Activated CD8-positive, alpha-beta memory T cell treated with anti-CD3 and anti-CD28 coated beads, Interleukin-2, amount 50 U/mL, for 24 hours (primary cell): ENCODE results near the gene RFX5.

Experiments used
- DNase-seq: peaks from one replicate; pipeline ENCODE4 v3.0.0-alpha.2; 2020; ENCODE audit errors: extremely low read depth

The RFX5 gene

GRCh38 chr1:151325231-151325630 lies 21.8 kb downstream of the RFX5 start:
- no peak for DNase-seq

DNA sequence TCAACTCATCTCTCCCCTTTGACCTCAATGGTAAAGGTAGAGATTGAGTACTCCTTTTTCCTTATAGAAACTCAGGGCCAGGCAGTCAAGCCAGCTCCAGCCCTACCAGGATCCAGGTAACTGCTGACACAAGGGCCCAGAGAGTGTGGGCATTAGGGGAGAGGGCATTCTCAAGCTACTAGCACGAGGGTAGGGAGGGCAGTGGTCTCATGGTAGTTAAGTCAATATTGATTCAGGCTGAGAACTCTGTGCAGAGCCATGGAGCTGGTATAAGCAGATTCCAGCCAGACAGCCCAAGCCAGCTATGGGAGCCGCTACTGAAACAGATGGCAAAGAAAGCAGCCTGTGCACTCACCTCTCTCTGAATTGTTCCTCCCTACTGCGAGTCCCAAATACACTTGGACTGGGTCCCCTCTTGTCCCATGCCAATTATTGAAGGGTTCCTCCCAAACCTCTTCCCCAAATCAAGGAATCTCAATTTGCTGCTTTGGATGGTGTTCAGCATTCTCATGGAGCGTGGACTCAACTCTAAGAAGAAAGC lies 22.6 kb downstream of the RFX5 start:
- DNase-seq: no peak

DNA sequence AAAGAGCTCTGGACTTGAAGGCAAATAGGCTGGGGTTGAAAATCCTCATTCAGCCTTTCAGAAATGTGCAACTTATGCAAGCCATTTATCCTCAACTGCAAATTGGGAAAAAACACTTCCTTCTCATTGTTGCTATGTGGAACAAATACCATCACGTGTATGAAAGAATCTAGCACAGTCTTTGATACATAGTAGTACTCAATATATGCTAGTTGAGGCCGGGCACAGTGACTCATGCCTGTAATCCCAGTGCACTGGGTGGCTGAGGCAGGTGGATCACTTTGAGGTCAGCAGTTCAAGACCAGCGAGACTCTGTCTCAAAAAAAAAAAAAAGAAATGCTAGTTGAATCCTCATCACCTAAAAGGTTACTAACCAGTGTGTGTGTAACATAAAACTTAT lies 28.1 kb downstream of the RFX5 start:
- DNase-seq: no peak

- no peak for DNase-seq
Observed at GRCh38 chr1:151315565-151316235, 31.4 kb downstream of the RFX5 start.

DNA sequence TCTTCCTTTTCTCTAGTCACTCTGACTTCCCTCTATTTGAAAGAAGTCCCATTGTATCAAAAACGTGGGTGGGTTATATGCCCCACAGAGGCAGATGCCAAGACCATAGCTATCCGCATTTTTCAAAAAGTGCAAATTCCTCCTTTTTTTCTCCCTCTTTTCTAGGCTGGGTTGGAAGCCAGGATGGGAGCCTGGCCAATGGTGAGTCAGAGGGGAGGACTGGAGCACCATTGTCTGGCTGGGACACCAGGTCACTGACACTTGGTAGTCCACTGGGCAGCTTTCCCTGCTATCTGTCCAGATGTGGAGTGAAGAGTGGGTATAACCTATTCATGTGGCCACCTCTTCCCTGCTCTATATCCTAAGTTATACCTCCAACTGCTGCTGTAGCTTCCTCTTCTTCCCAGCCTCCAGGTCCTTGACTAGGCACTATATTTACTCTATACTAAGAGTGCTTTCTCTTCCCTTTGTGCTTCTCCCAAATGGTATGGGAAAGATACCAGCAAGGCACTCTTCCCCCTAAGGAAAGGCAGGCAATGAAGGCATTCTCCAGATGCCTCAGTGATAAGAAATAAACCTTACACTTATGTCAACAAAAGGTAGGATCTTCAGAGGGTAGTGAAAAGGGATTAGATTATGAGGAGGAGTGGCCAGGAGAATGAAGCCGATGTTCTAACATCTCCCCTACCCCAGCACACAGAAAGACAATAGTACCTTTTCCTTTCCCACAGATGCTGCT lies 32.7 kb downstream of the RFX5 start:
- DNase-seq: no peak

DNA sequence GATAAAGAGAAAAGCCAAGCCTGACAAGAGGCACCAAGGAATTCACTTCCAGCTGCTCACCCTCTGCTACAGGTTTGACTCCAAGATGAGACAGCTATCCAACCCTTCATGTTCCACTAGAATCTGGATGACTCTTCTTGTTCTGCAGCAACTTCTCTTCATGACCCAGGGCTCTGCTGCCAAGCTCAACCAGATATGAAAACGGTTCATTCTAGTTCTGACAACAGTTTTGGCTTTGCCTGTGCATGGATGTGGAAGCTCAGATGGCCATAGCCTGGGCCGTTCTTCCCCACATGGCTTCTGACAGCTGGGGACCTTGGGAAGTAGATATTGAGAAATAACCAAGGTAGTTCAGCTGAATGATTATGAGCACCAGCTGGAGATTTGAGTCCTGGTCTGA lies 33.6 kb downstream of the RFX5 start:
- no peak for DNase-seq

- no peak for DNase-seq
Observed at GRCh38 chr1:151312826-151313225, 34.2 kb downstream of the RFX5 start.

DNA sequence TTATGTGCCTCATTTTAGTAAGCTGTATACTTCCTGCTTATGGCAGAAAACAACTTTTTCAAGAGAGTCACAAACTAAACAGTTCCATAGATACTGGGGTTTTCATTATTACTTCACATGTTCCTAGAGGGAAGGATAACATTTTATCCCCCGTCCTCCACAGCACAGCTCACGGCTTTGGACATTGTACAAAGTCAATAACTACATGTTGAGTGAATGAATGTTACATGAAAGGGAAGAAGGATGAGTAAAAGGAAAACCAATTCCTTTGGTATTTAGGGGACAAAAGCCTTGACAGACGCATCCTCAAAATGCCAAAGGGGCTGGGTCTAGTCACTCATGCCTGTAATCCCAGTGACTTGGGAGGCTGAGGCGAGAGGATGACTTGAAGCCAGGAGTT lies 34.6 kb downstream of the RFX5 start:
- no peak for DNase-seq

GRCh38 chr1:151311589-151312331 lies 35.3 kb downstream of the RFX5 start:
- peak; percentile 77 for DNase-seq

- DNase-seq: no peak
Observed at GRCh38 chr1:151311011-151311410, 36.0 kb downstream of the RFX5 start.

DNA sequence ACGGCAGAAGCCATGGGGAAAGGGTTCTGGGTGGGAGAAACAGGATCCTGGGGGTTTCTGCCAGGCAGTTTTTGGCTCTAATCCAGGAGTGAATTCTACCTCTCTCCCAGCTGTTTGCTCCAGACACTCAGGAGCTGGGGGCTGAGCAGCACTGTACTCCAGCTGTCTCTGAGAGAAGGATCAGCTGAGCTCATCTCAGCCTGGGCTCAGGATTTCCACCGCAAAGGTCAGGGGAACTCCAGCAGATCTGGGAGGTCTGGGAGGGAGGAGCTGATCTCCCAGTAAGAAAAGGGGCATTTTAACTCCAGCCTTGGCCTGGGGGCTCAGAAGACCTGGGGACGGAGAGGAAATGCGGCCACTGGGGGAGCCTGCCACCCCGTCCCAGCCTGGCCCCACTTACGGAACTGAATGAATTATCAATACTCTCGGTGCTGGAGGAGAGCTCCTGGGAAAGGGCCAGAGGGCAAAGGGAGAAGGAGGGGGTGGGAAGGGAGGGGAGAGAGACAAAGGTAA lies 37.2 kb downstream of the RFX5 start:
- DNase-seq: no peak

DNA sequence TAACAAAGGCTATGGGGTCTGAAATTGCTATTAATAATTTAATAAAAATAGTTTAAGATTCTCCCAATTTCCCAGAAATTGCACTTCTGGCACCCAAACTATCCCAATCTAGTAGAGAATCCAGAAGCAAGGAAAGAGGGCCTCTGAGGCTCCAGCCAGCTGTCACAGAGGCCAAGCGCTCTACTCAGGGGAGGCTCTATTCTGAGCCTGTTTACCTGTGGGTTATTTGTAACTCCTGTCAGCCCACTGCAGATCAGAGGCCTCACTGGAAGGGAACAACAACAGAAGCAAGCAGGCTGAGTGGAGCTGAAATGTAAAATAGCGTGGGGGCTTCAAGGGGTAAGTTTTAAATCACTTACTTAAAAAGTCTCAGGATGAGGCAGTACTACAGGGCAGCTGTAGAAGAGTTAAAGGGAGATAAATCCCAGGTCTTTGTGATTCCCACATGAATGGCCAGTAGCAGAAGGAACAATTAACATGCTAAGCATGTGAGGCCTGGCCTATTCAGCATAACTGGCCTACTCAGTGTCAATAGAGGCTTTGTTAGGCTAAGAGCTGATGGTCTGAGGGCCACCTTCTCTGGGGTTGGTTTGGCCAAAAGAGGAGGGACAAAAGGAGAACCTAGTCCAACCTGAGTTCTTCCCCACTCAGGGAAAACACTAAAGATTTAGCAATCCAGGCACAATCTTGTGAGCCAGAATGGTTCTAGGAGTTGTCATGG lies 52.1 kb downstream of the RFX5 start:
- no peak for DNase-seq

DNA sequence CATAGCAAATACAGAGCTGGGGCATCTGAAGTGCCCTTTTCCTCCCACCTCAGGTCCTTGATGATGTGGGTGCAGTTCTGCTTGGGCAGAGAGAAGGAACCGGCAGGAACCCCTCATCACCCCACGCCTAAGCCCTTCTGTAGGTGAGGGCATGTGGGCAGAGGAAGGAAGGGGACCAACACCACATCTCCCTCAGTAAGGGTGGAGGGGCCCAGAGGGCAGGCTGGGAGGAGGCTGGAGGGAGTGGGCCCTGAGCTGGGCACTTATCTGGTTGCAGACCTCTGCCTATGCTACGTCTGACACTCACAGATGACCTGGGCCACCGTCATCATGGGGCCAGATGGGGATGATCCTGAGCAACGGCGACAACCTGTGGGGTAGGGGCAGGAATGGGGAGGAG lies 54.0 kb downstream of the RFX5 start:
- no peak for DNase-seq

DNA sequence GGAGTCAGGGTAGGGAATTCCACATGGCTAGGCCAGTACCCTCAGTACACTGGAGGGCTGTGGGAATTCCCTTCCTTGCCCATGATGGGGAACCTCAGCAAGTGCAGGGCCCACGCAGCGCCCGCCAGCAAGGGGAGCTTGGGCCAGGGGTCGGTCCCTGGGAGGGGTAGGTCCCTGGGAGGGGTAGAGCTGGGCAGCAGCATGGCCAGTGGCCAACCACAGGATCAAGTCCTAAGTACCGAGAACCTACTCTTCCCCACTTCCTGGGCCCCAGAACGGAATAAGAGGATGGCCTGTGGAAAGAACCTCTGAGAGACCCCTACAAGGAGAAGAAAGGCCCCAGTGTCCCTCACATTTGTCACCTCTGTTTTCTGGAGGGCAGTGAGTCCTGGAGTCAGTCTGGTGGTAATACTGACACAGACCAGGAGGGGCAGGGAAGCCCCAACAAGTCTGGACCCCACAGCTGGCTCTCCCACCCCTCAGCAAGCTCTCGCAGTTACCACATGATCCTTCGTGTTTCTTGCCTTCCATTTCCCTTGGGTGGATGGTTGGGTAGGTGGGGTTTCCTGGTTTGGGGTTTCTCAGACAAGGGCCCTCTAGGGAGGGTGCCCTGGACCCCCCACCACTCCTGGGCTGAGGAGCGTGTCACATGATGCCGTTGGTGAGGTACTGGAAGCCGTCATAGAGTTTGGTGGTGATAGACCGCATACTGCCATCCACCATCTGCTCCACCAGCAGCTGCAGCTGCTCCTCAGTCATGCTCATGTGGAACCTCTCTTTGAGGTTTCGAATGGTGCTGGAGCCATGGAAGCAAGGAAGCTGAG lies 54.6 kb downstream of the RFX5 start:
- no peak for DNase-seq

DNA sequence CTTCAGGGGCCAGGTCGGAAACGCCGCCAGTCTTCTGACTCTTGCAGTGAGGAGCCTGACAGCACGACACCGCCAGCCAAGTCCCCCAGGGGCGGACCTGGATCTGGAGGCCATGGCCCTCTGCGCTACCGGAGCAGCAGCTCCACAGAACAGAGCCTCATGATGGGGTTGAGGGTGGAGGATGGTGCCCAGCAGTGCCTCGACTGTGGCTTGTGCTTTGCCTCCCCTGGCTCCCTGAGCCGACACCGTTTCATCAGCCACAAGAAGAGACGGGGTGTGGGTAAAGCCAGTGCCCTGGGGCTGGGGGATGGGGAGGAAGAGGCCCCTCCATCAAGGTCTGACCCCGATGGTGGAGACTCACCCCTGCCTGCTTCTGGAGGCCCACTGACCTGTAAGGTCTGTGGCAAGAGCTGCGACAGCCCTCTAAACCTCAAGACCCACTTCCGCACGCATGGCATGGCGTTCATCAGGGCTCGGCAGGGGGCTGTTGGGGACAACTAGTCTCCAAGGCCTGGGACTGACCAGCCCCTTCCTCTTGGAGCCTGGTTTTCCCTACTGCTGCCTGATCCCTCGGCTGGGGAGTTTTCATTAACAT lies 56.2 kb downstream of the RFX5 start:
- no peak for DNase-seq
